ENCODE measurements around the gene PTGES3.
"Not testable (repeated sequence)": the region's sequence is repeated elsewhere in the genome, so short reads cannot be mapped to it uniquely, and the experiment has no call there.

Gene PTGES3

DNA sequence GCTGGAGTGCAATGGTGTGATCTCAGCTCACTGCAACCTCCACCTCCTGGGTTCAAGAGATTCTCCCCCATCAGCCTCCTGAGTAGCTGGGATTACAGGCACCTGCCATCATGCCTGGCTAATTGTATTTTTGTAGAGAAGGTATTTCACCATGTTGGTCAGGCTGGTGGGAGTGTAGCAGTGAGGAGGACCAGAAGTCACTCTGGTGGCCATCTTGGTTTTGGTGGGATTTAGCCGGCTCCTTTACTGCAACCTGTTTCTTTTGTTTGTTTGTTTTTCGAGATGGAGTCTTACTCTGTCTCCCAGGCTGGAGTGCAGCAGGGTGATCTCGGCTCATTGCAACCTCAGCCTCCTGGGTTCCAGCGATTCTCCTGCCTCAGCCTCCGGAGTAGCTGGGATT, 16.4 kb upstream of the PTGES3 start:
- DNase-seq = not testable (repeated sequence)

GRCh38 chr12:56699020-56699661, 11.1 kb upstream of the PTGES3 start:
- no peak for DNase-seq

DNA sequence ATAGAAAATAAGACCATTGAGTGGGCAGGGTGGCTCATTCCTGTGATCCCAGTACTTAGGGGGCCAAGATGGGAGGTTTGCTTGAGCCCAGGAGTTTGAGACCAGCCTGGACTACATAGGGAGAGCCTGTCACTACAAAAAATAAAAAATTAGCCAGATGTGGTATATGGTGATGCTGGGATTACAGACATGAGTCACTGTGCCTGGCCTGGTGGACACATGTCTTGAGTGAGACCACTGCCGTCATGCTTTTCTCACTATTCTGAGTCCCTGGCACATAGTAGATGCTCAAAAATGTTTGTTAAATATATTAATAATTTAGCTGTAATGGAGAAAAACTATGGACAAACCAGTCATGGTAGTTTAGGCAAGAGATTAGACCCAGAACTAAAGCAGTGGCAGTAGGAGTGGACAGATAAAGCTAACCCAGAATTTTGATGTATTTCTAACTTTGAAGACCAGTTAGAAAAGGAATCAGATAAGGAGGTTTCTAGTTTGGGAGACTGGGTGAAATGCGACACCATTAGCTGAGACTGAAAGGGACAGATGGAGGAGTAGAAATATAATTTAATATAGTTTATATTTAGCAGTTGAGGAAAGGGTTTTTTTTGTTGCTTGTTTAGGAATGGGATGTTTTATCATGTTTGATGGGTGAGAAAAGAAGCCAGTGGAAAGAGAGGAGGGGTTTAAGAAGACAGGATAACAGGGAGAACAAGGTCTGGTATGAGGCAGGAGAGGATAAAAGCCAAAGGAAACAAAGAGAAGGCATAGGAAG, 7.4 kb upstream of the PTGES3 start:
- DNase-seq = no peak

DNA sequence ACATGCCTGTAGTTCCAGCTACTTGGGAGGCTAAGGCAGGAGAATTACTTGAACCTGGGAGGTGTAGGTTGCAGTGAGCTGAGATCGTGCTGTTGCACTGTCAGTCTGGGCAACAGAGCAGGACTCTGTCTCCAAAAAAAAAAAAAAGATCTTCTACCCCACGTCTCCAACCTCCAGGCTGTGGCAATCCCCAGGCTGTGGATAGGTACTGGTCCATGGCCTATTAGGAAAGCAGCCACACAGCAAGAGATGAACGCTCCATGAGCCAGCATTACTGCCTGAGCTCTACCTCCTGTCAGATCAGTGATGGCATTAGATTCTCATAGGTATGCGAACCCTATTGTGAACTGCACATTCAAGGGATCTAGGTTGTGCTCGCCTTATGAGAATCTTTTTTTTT, 6.1 kb upstream of the PTGES3 start:
- no peak for DNase-seq

GRCh38 chr12:56688846-56689109, 694 bp upstream of the PTGES3 start:
- DNase-seq = no peak

- peak; percentile 69 for DNase-seq
These were observed 608 bp downstream of the PTGES3 start for GRCh38 chr12:56687223-56688128.

- DNase-seq = peak; percentile 16
These were observed 3.2 kb downstream of the PTGES3 start for GRCh38 chr12:56684745-56685359.

DNA sequence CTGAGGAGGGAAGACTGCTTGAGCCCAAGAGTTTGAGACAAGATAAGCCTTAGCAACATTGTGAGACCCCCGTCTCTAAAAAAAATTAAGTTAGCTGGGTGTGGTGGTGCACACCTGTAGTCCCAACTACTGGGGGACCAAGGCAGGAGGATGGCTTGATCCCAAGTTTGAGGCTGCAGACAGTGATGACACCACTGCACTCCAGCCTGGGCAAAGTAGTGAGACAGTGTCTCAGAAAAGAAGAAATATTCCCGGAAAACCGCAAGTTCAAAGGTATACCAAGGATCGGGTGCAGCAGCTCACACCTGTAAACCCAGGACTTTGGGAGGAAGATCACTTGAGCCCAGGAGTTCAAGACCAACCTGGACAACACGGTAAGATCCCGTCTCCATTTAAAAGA, 5.8 kb downstream of the PTGES3 start:
- no peak for DNase-seq

DNA sequence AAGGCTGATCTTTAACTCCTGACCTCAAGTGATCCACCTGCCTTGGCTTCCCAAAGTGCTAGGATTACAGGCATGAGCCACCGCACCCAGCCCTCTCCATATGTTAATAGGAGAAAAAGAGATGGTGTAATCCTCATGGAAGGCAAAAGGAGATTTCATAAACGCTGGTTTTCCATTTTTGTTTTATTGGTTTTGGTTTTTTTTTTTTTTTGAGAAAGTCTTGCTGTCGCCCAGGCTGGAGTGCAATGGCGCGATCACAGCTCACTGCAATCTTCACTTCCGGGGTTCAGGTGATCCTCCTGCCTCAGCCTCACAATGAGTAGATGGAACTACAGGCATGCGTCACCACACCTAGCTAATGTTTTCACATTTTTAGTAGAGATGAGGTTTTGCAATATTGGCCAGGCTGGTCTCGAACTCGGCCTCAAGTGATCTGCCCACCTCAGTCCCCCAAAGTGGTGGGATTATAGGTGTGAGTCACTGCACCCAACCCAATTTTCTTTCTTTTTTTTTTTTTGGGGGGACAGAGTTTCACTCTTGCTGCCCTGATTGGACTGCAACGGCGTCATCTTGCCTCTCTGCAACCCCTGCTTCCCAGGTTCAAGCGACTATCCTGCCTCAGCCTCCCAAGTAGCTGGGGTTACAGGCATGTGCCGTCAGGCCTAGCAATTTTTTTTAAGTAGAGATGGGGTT, 8.1 kb downstream of the PTGES3 start:
- no peak for DNase-seq

DNA sequence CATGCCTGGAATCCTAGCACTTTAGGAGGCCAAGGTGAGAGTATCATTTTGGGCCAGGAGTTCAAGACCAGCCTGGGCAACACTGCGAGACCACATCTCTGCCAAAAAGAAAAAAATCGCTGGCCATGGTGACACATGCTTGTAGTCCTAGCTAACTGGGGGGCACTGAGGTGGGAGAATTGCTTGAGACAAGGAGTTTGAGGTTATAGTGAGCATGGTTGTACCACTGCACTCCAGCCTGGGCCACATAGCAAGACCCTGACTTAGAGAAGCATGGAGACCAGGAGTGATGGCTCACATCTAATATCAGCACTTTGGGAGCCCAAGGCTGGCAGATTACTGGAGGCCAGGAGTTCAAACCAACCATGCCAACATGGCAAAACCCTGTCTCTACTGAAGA, 9.2 kb downstream of the PTGES3 start:
- DNase-seq = no peak

DNA sequence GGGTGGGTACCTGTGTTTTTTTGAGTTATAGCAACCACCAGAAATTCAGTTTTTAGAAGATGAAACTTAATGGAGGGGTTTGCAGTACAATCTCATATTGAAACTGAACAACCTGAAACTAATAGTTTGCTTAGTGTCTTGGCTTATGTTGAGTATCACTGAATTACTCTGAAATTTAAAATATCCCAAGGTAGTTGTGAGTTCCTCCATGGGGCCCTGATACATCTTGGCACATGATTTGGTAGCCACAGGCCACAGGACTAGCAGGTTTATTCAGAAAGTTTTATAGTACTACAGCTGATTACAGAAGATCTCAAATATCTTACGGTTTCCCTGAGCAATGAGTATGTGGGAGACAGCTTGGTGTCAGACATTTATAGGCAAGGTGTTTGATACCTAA, 10.4 kb downstream of the PTGES3 start:
- no peak for DNase-seq

- DNase-seq = no peak
These were observed 11.1 kb downstream of the PTGES3 start for GRCh38 chr12:56676851-56677580.

GRCh38 chr12:56671608-56672007, 16.5 kb downstream of the PTGES3 start:
- DNase-seq = no peak

- no peak for DNase-seq
These were observed 17.2 kb downstream of the PTGES3 start for GRCh38 chr12:56670836-56671235.

GRCh38 chr12:56668197-56668457, 20.0 kb downstream of the PTGES3 start:
- DNase-seq = no peak

GRCh38 chr12:56661979-56662638, 26.0 kb downstream of the PTGES3 start:
- no peak for DNase-seq

GRCh38 chr12:56661560-56661959, 26.5 kb downstream of the PTGES3 start:
- no peak for DNase-seq

DNA sequence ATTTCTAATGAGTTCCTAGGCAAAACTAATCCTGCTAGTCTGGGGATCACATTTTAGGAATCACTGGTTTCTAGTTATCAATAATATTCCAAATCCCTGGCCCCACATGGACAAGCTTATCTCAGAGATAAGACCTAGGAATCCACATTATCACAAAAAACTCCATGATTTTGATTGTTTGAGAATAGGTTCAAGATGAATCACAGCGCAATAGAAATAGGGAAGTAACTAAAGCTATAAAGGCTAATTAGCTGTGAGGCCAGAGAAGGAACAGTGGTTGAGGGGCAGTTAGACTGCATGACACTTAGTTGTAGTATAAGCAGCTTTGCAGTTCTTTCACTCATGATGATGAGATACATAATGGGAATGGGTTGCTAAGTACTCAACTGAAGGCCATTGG, 29.2 kb downstream of the PTGES3 start:
- no peak for DNase-seq

GRCh38 chr12:56657416-56658379, 30.4 kb downstream of the PTGES3 start:
- no peak for DNase-seq

- DNase-seq = not testable (repeated sequence)
These were observed 34.3 kb downstream of the PTGES3 start for GRCh38 chr12:56653781-56654180.

Measured in central memory CD4-positive, alpha-beta T cell (primary cell).